Measurements from ENCODE around the gene PCDH19.

PCDH19 gene

GRCh38 chrX:100395781-100396180 is 14.3 kb downstream of the PCDH19 start:
- no peak for DNase-seq

GRCh38 chrX:100381619-100382018 is 28.5 kb downstream of the PCDH19 start:
- DNase-seq, result no peak

GRCh38 chrX:100379388-100379986 is 30.6 kb downstream of the PCDH19 start:
- no peak for DNase-seq

GRCh38 chrX:100377826-100378225 is 32.2 kb downstream of the PCDH19 start:
- no peak for DNase-seq

- DNase-seq, result no peak
These were observed 33.5 kb downstream of the PCDH19 start for GRCh38 chrX:100376576-100376975.

- no peak for DNase-seq
These were observed 36.4 kb downstream of the PCDH19 start for GRCh38 chrX:100373673-100374072.

GRCh38 chrX:100368167-100368566 is 41.9 kb downstream of the PCDH19 start:
- no peak for DNase-seq

- DNase-seq, result no peak
These were observed 46.2 kb downstream of the PCDH19 start for GRCh38 chrX:100363896-100364295.

GRCh38 chrX:100358766-100359165 is 51.3 kb downstream of the PCDH19 start:
- no peak for DNase-seq

GRCh38 chrX:100356351-100356896 is 53.6 kb downstream of the PCDH19 start:
- DNase-seq, result no peak

- DNase-seq, result no peak
These were observed 54.4 kb downstream of the PCDH19 start for GRCh38 chrX:100355680-100356079.

GRCh38 chrX:100353326-100353725 is 56.7 kb downstream of the PCDH19 start:
- no peak for DNase-seq

- no peak for DNase-seq
These were observed 59.2 kb downstream of the PCDH19 start for GRCh38 chrX:100350704-100351489.

- no peak for DNase-seq
These were observed 60.7 kb downstream of the PCDH19 start for GRCh38 chrX:100349391-100349790.

GRCh38 chrX:100341142-100341510 is 68.9 kb downstream of the PCDH19 start:
- DNase-seq, result no peak

GRCh38 chrX:100340491-100341141 is 69.5 kb downstream of the PCDH19 start:
- no peak for DNase-seq

- no peak for DNase-seq
These were observed 81.7 kb downstream of the PCDH19 start for GRCh38 chrX:100328351-100328750.

- no peak for DNase-seq
These were observed 90.4 kb downstream of the PCDH19 start for GRCh38 chrX:100319716-100320115.

GRCh38 chrX:100316987-100317386 is 93.1 kb downstream of the PCDH19 start:
- DNase-seq, result no peak

- no peak for DNase-seq
These were observed 94.5 kb downstream of the PCDH19 start for GRCh38 chrX:100315566-100315965.

GRCh38 chrX:100299559-100299958 is 110.5 kb downstream of the PCDH19 start:
- no peak for DNase-seq

- DNase-seq, result no peak
These were observed 112.3 kb downstream of the PCDH19 start for GRCh38 chrX:100297728-100298127.

- no peak for DNase-seq
These were observed 113.8 kb downstream of the PCDH19 start for GRCh38 chrX:100296183-100296753.

GRCh38 chrX:100294965-100295364 is 115.1 kb downstream of the PCDH19 start:
- no peak for DNase-seq
